ENCODE data around the gene CCDC7. TPM values are rescaled to one million over a fixed set of nuclear protein-coding genes. Genes with fewer than 3 reads are reported as not detected.

The CCDC7 gene
- total and polyA plus RNA-seq, 12 donors, result 1.8 to 31.2 (median 16.9) TPM

DNA sequence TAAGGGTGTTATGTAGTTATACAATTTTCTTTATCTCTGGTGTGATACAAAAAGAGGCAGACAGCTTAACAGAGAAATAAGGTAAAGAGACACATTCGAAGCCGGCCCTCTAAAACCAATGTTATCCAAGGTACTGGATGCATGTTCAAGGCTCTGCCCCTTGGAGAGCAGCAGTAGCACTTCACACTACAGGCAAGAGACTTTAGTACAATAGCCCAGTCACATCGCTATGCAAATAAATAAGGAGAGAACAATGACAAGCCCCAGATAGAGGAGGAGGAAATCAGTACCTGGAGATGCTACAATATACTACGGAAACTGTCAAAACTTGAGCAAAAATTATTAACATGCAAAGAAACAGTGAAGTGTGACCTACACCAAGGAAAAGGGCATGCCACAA, 401.0 kb downstream of the CCDC7 start:
- H3K4me3 ChIP-seq, result no peak overlapping the region
- no peaks in the 10 kb centered on the region for H3K4me1 ChIP-seq (replicated peaks in 1 of 2)
- no peaks in the 10 kb centered on the region for H3K36me3 ChIP-seq (replicated peaks in 1 of 2)
- H3K9me3 ChIP-seq (replicated peaks in 1 of 3), result peaks cover 0 to 9% (median 0%) of the 10 kb centered on the region in 3 donors
- no peak overlapping the region for H3K27ac ChIP-seq
- 90 to 95% (median 91%) methylated on average over 4 of the region's 4 CpGs for WGBS, 4 donors
- H3K27me3 ChIP-seq, result no peaks in the 10 kb centered on the region
- intact Hi-C loops (cut with DNase I), result no loop called here
- TF ChIP-seq, protein P1, sequence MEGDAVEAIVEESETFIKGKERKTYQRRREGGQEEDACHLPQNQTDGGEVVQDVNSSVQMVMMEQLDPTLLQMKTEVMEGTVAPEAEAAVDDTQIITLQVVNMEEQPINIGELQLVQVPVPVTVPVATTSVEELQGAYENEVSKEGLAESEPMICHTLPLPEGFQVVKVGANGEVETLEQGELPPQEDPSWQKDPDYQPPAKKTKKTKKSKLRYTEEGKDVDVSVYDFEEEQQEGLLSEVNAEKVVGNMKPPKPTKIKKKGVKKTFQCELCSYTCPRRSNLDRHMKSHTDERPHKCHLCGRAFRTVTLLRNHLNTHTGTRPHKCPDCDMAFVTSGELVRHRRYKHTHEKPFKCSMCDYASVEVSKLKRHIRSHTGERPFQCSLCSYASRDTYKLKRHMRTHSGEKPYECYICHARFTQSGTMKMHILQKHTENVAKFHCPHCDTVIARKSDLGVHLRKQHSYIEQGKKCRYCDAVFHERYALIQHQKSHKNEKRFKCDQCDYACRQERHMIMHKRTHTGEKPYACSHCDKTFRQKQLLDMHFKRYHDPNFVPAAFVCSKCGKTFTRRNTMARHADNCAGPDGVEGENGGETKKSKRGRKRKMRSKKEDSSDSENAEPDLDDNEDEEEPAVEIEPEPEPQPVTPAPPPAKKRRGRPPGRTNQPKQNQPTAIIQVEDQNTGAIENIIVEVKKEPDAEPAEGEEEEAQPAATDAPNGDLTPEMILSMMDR (IDR thresholded peaks at IDR 0.05), result no peak
- TF ChIP-seq POLR2A (IDR thresholded peaks at IDR 0.05), result no peak
- DNase-seq, result no peak

DNA sequence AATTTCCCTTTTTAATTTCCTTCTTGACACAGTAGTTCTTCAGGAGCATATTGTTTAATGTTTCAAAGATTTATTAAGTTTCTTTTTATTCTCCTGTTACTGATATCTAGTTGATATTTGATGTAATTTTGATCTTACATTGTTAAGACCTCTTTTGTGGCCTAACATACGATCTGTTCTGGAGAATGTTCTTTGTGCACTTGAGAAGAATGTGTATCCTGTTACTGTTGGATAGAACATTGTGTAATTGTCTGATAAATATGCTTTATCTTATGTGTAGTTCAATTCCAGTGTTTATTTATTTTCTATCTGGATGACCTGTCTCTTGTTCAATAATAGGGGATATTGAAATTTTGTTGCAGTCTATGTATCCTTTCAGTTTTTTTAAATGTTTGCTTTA, 405.4 kb downstream of the CCDC7 start:
- no peaks in the 10 kb centered on the region for H3K4me1 ChIP-seq (replicated peaks in 1 of 2)
- DNase-seq, result no peak
- peaks cover 0 to 5% (median 0%) of the 10 kb centered on the region in 3 donors for H3K9me3 ChIP-seq (replicated peaks in 1 of 3)
- H3K4me3 ChIP-seq, result no peak overlapping the region
- no peaks in the 10 kb centered on the region for H3K36me3 ChIP-seq (replicated peaks in 1 of 2)
- 0% methylated on average over 1 of the region's 1 CpG for WGBS, 4 donors
- TF ChIP-seq, protein P1 (IDR thresholded peaks at IDR 0.05), result no peak
- no peak for TF ChIP-seq POLR2A (IDR thresholded peaks at IDR 0.05)
- H3K27ac ChIP-seq, result no peak overlapping the region
- H3K27me3 ChIP-seq, result no peaks in the 10 kb centered on the region
- intact Hi-C loops (cut with DNase I), result no loop called here

DNA sequence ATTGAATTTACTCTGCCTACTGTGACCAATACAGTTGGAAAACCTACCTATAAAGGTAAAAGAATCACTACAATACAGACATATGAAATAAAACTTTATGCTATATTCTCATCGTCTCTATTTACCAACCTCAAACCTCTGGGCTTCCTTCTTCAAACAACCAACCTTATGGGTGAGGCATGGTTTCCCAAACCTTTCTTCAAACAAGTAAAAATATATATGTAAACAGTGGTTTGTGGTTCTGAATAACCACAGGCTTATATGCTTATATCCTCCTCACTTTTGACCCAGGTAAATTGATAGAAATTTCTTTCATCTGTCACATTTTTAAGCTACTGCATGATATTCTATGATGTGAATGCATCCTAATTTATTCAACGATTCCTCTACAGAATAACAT, 408.5 kb downstream of the CCDC7 start:
- no peak overlapping the region for H3K4me3 ChIP-seq
- no peak for DNase-seq
- H3K27me3 ChIP-seq, result no peaks in the 10 kb centered on the region
- WGBS, 4 donors, result 89 to 96% (median 92%) methylated on average over 2 of the region's 2 CpGs
- no peak overlapping the region for H3K27ac ChIP-seq
- H3K4me1 ChIP-seq (replicated peaks in 1 of 2), result no peaks in the 10 kb centered on the region
- H3K9me3 ChIP-seq (replicated peaks in 1 of 3), result peaks cover 0 to 5% (median 0%) of the 10 kb centered on the region in 3 donors
- no peak for TF ChIP-seq POLR2A (IDR thresholded peaks at IDR 0.05)
- TF ChIP-seq, protein P1 (IDR thresholded peaks at IDR 0.05), result no peak
- no peaks in the 10 kb centered on the region for H3K36me3 ChIP-seq (replicated peaks in 1 of 2)
- intact Hi-C loops (cut with DNase I), result no loop called here

DNA sequence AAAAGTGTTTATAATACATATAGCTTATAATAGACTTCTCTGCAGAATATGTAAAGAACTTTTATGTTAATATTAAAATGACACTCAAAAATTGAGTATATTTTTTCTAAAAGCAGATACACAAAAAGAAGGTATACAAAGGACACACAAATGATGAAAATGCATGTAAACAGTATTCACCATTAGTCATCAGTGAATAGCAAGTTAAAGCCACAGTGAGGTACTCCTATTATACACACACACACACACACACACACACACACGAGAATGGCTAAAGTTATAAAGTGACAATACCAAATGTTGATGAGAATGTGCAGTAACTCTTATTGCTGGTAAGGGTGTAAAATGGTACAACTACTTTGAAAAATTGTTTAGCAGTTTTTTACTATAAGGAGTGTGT, 419.2 kb downstream of the CCDC7 start:
- no peak for TF ChIP-seq POLR2A (IDR thresholded peaks at IDR 0.05)
- TF ChIP-seq, protein P1 (IDR thresholded peaks at IDR 0.05), result no peak
- H3K27me3 ChIP-seq, result no peaks in the 10 kb centered on the region
- intact Hi-C loops (cut with DNase I), result no loop called here
- H3K9me3 ChIP-seq (replicated peaks in 1 of 3), result no peaks in the 10 kb centered on the region
- DNase-seq, result no peak
- H3K27ac ChIP-seq, result no peak overlapping the region
- no peaks in the 10 kb centered on the region for H3K4me1 ChIP-seq (replicated peaks in 1 of 2)
- H3K4me3 ChIP-seq, result no peak overlapping the region
- H3K36me3 ChIP-seq (replicated peaks in 1 of 2), result no peaks in the 10 kb centered on the region
- 72 to 96% (median 89%) methylated on average over 1 of the region's 1 CpG for WGBS, 4 donors

Data from adrenal gland (tissue), 12 donors.